OCI-LY1 (cell line): ENCODE measurements around the gene UNCX.

Experiments
- H2AFZ ChIP-seq: fragments of 200-600 bp; sonication (generic), shearing (Covaris generic); 2 replicates; pipeline ENCODE4 v1.6.0; 2014; ENCODE audit warnings: antibody characterized with exemption, mild to moderate bottlenecking, low read length
- H3F3A ChIP-seq: fragments of 200-600 bp; sonication (generic), shearing (Covaris generic); 2 replicates; pipeline ENCODE4 v1.6.0; 2014; ENCODE audit warnings: mild to moderate bottlenecking, antibody characterized with exemption, low read length, moderate library complexity; ENCODE audit not compliant: insufficient read depth
- H3K27ac ChIP-seq: fragments of 200-600 bp; sonication (generic); 2 replicates; pipeline ENCODE4 v1.5.1; 2014; ENCODE audit warnings: low read length, mixed run types, mild to moderate bottlenecking, low read depth; ENCODE audit not compliant: poor library complexity, severe bottlenecking
- H3K27me3 ChIP-seq: fragments of 200-600 bp; sonication (generic); 2 replicates; pipeline ENCODE4 v1.6.0; 2014; ENCODE audit warnings: antibody characterized with exemption, mild to moderate bottlenecking, low read length, moderate library complexity; ENCODE audit not compliant: insufficient read depth
- H3K36me3 ChIP-seq: fragments of 200-600 bp; sonication (generic); 2 replicates; pipeline ENCODE4 v1.6.1; 2014; ENCODE audit warnings: mild to moderate bottlenecking, antibody characterized with exemption, low read length, moderate library complexity, mixed read lengths; ENCODE audit not compliant: insufficient read depth
- H3K4me1 ChIP-seq: fragments of 200-600 bp; sonication (generic); 2 replicates; pipeline ENCODE4 v1.5.1; 2014; ENCODE audit warnings: mild to moderate bottlenecking, low read length, moderate library complexity; ENCODE audit not compliant: insufficient read depth, severe bottlenecking
- H3K4me2 ChIP-seq: fragments of 200-600 bp; sonication (generic), shearing (Covaris generic); 2 replicates; pipeline ENCODE4 v1.6.1; 2014; ENCODE audit warnings: low read length
- H3K4me3 ChIP-seq: fragments of 200-600 bp; sonication (generic); 2 replicates; pipeline ENCODE4 v1.5.1; 2014; ENCODE audit warnings: low read length, low read depth, mild to moderate bottlenecking, mixed read lengths; ENCODE audit not compliant: poor library complexity, severe bottlenecking
- H3K79me2 ChIP-seq: fragments of 200-600 bp; shearing (Covaris generic); 2 replicates; pipeline ENCODE4 v1.6.1; 2016; ENCODE audit warnings: mixed run types, low read length, mixed read lengths; ENCODE audit not compliant: insufficient read depth
- H3K9ac ChIP-seq: fragments of 200-600 bp; sonication (generic), shearing (Covaris generic); 2 replicates; pipeline ENCODE4 v1.6.1; 2014; ENCODE audit warnings: mild to moderate bottlenecking, low read length, mixed read lengths
- H3K9me2 ChIP-seq: fragments of 200-600 bp; sonication (generic), shearing (Covaris generic); 2 replicates; pipeline ENCODE4 v1.6.1; 2014; ENCODE audit warnings: low read depth, mild to moderate bottlenecking, low read length, mixed read lengths
- H3K9me3 ChIP-seq: fragments of 200-600 bp; shearing (Covaris generic); 2 replicates; pipeline ENCODE4 v1.6.1; 2014; ENCODE audit warnings: low read length, mixed read lengths
- H4K20me1 ChIP-seq: fragments of 200-600 bp; sonication (generic), shearing (Covaris generic); 2 replicates; pipeline ENCODE4 v1.6.0; 2016; ENCODE audit warnings: mild to moderate bottlenecking, low read length; ENCODE audit not compliant: insufficient read depth
- CTCF ChIP-seq: fragments of 200-600 bp; sonication (generic), shearing (Covaris generic); IDR thresholded peaks from 2 replicates; pipeline ENCODE4 v1.5.1; 2017; ENCODE audit warnings: mild to moderate bottlenecking, antibody characterized with exemption, low read length, moderate library complexity, mixed read lengths
- EZH2 ChIP-seq: fragments of 200-600 bp; sonication (generic), shearing (Covaris generic); IDR thresholded peaks from 2 replicates; pipeline ENCODE4 v1.8.0; 2017; ENCODE audit warnings: borderline replicate concordance, mixed run types, mild to moderate bottlenecking, antibody characterized with exemption, low read length, moderate library complexity, mixed read lengths

UNCX gene

GRCh38 chr7:1236831-1237701 is 4.4 kb downstream of the UNCX start:
- TF ChIP-seq CTCF (no peak), EZH2 (no peak)
- no peak overlapping the region for H3K27ac ChIP-seq
- no peaks in the 10 kb centered on the region for H3K9me2 ChIP-seq
- H3K4me2 ChIP-seq, result no peak overlapping the region
- H3K36me3 ChIP-seq, result no peaks in the 10 kb centered on the region
- H3K9me3 ChIP-seq, result no peaks in the 10 kb centered on the region
- no peaks in the 10 kb centered on the region for H3F3A ChIP-seq
- H2AFZ ChIP-seq, result no peak overlapping the region
- no peaks in the 10 kb centered on the region for H3K79me2 ChIP-seq
- no peak overlapping the region for H3K4me3 ChIP-seq
- H3K27me3 ChIP-seq, result no peaks in the 10 kb centered on the region
- no peak overlapping the region for H3K9ac ChIP-seq
- H4K20me1 ChIP-seq, result no peaks in the 10 kb centered on the region
- no peaks in the 10 kb centered on the region for H3K4me1 ChIP-seq

- Histone ChIP-seq H2AFZ (no peak overlapping the region), H3F3A (no peaks in the 10 kb centered on the region), H3K4me3 (no peak overlapping the region), H3K4me1 (no peaks in the 10 kb centered on the region), H3K9ac (no peak overlapping the region), H3K27me3 (no peaks in the 10 kb centered on the region), H3K79me2 (no peaks in the 10 kb centered on the region), H3K9me2 (no peaks in the 10 kb centered on the region), H4K20me1 (no peaks in the 10 kb centered on the region), H3K4me2 (no peak overlapping the region), H3K36me3 (no peaks in the 10 kb centered on the region), H3K27ac (no peak overlapping the region), H3K9me3 (no peaks in the 10 kb centered on the region)
- TF ChIP-seq EZH2 (no peak), CTCF (no peak)
Measured at GRCh38 chr7:1237704-1238255, 5.1 kb downstream of the UNCX start.

GRCh38 chr7:1238450-1238882 is 5.8 kb downstream of the UNCX start:
- no peaks in the 10 kb centered on the region for H3K27me3 ChIP-seq
- H3K9me3 ChIP-seq, result no peaks in the 10 kb centered on the region
- H2AFZ ChIP-seq, result no peak overlapping the region
- H3K9me2 ChIP-seq, result no peaks in the 10 kb centered on the region
- H3K4me1 ChIP-seq, result no peaks in the 10 kb centered on the region
- no peak overlapping the region for H3K4me3 ChIP-seq
- no peaks in the 10 kb centered on the region for H3K79me2 ChIP-seq
- H3K27ac ChIP-seq, result no peak overlapping the region
- TF ChIP-seq EZH2 (no peak), CTCF (no peak)
- H3F3A ChIP-seq, result no peaks in the 10 kb centered on the region
- H3K9ac ChIP-seq, result no peak overlapping the region
- H3K4me2 ChIP-seq, result no peak overlapping the region
- no peaks in the 10 kb centered on the region for H4K20me1 ChIP-seq
- no peaks in the 10 kb centered on the region for H3K36me3 ChIP-seq
